OCI-LY7 (cell line): Measurements from ENCODE around the gene RPS6KA2.

Experiments
- CTCF ChIP-seq: fragments of 200-600 bp; sonication (generic); conservative IDR thresholded peaks from 2 replicates; pipeline ENCODE4 v1.5.1; 2014; ENCODE audit warnings: mild to moderate bottlenecking, antibody characterized with exemption, low read length, moderate library complexity, mixed read lengths
- EZH2phosphoT487 ChIP-seq: fragments of 200-600 bp; sonication (generic); IDR thresholded peaks from 2 replicates; pipeline ENCODE4 v1.6.1; 2018; ENCODE audit warnings: low read depth, borderline replicate concordance, mild to moderate bottlenecking, mixed run types, antibody characterized with exemption, low read length, moderate library complexity, mixed read lengths

GRCh38 chr6:166563200-166563599, 63.9 kb downstream of the RPS6KA2 start:
- TF ChIP-seq CTCF (no peak), EZH2phosphoT487 (no peak)
